ENCODE results near the gene ZSCAN12.

Gene ZSCAN12

GRCh38 chr6:28351493-28351925 lies 48.0 kb downstream of the ZSCAN12 start:
- no peak for TF ChIP-seq CTCF (IDR thresholded peaks at IDR 0.05; ENCODE audit: insufficient read depth, low read length, poor library complexity, severe bottlenecking)
- no peak for DNase-seq (ENCODE audit: extremely low read depth, insufficient read length)
- H3K4me3 ChIP-seq (replicated peaks; ENCODE audit: low read depth, low read length) = no peak overlapping the region
- no peaks in the 10 kb centered on the region for H3K27me3 ChIP-seq (replicated peaks; ENCODE audit: control insufficient read depth, insufficient read depth, low read length)
- no peaks in the 10 kb centered on the region for H3K36me3 ChIP-seq (ENCODE audit: control insufficient read depth, insufficient read depth, low read length)

- DNase-seq (ENCODE audit: extremely low read depth, insufficient read length) = no peak
- no peaks in the 10 kb centered on the region for H3K27me3 ChIP-seq (replicated peaks; ENCODE audit: control insufficient read depth, insufficient read depth, low read length)
- no peaks in the 10 kb centered on the region for H3K36me3 ChIP-seq (ENCODE audit: control insufficient read depth, insufficient read depth, low read length)
- TF ChIP-seq CTCF (IDR thresholded peaks at IDR 0.05; ENCODE audit: insufficient read depth, low read length, poor library complexity, severe bottlenecking) = no peak
- H3K4me3 ChIP-seq (replicated peaks; ENCODE audit: low read depth, low read length) = peak overlapping the region; percentile 70
Observed at GRCh38 chr6:28351087-28351486, 48.5 kb downstream of the ZSCAN12 start.

- Histone ChIP-seq H3K36me3 (ENCODE audit: control insufficient read depth, insufficient read depth, low read length) (no peaks in the 10 kb centered on the region), H3K4me3 (replicated peaks; ENCODE audit: low read depth, low read length) (peak within 1 kb of the TSS; percentile 70), H3K27me3 (replicated peaks; ENCODE audit: control insufficient read depth, insufficient read depth, low read length) (no peaks in the 10 kb centered on the region)
- no peak for TF ChIP-seq CTCF (IDR thresholded peaks at IDR 0.05; ENCODE audit: insufficient read depth, low read length, poor library complexity, severe bottlenecking)
- DNase-seq (ENCODE audit: extremely low read depth, insufficient read length) = peak; percentile 81
Observed at GRCh38 chr6:28349892-28350737, 49.4 kb downstream of the ZSCAN12 start, which contains the start of gene ZKSCAN3. Gene ZKSCAN3 (plus strand): TSS chr6:28349947. CDS start chr6:28359587, 9,640 bp downstream.

- TF ChIP-seq CTCF (IDR thresholded peaks at IDR 0.05; ENCODE audit: insufficient read depth, low read length, poor library complexity, severe bottlenecking) = no peak
- Histone ChIP-seq H3K4me3 (replicated peaks; ENCODE audit: low read depth, low read length) (peak overlapping the region; percentile 70), H3K27me3 (replicated peaks; ENCODE audit: control insufficient read depth, insufficient read depth, low read length) (no peaks in the 10 kb centered on the region), H3K36me3 (ENCODE audit: control insufficient read depth, insufficient read depth, low read length) (no peaks in the 10 kb centered on the region)
- DNase-seq (ENCODE audit: extremely low read depth, insufficient read length) = no peak
Observed at GRCh38 chr6:28349344-28349891, 50.1 kb downstream of the ZSCAN12 start.

- TF ChIP-seq CTCF (IDR thresholded peaks at IDR 0.05; ENCODE audit: insufficient read depth, low read length, poor library complexity, severe bottlenecking) = no peak
- no peaks in the 10 kb centered on the region for H3K27me3 ChIP-seq (replicated peaks; ENCODE audit: control insufficient read depth, insufficient read depth, low read length)
- no peaks in the 10 kb centered on the region for H3K36me3 ChIP-seq (ENCODE audit: control insufficient read depth, insufficient read depth, low read length)
- H3K4me3 ChIP-seq (replicated peaks; ENCODE audit: low read depth, low read length) = no peak overlapping the region
- no peak for DNase-seq (ENCODE audit: extremely low read depth, insufficient read length)
Observed at GRCh38 chr6:28347119-28347518, 52.4 kb downstream of the ZSCAN12 start.

Data from GM06990 (cell line).